ENCODE data around the gene COA3.

DNA sequence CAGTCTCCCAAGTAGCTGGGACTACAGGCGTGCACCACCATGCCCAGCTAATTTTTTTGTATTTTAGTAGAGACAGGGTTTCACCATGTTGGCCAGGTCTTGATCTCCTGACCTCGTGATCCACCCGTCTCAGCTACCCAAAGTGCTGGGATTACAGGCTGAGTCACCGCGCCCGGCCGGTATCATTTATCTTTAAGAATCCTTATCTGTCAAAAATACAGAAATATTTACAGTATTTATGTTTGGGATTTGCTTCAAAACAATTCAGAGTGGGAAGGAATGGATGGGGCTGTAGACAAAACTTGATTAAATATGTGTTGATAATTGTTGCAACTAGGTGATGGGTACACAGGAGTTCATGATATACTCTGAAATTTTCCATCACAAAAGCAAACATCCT lies 22.7 kb upstream of the COA3 start:
- no peak for TF ChIP-seq CTCF (IDR thresholded peaks at IDR 0.05)
- no peak for TF ChIP-seq EZH2 (IDR thresholded peaks at IDR 0.05; ENCODE audit: borderline replicate concordance, insufficient read depth, low read depth, low read length, poor library complexity, severe bottlenecking)
